ENCODE data around the gene RPS18.

Gene RPS18

DNA sequence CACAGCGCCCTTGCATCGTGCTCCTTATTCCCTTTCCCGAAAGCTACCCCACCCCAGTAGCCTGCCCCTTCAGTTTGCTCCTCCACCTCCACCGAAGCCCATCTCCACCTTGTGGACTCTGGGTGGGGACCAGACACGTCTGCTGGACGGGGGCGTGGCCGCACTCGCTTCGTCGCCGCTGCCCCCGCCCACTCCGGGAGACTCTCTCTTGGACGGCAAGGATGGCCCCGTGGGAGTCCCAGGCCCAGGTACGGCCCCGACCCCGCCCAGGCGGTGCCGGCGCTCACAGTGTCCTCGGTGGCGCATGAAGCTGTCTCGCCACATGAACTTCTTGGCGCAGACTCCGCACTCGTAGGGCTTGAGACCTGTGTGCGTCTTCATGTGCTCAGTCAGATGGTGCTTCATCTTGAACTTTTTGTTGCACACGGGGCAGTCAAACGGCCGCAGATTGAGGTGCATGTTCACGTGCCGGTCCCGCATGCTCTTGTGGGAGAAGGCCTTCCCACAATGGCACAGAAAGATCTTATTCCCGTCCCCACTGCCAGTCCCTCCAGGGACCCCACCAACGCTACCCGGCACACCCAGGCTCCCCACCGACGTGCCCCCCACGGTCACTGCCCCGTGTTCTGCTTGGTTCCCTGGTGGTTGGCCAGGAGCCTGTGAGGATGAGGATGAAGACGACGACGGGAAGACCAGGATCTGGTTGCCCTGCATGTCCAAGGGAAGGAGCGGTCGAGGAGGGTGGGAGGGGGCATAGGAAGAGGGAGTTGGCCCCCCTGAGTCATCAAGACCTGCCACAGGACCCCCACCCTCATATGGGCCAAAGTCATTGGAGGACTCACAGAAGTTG, 43.3 kb downstream of the RPS18 start:
- DNase-seq (ENCODE audit: low read depth), result no peak

DNA sequence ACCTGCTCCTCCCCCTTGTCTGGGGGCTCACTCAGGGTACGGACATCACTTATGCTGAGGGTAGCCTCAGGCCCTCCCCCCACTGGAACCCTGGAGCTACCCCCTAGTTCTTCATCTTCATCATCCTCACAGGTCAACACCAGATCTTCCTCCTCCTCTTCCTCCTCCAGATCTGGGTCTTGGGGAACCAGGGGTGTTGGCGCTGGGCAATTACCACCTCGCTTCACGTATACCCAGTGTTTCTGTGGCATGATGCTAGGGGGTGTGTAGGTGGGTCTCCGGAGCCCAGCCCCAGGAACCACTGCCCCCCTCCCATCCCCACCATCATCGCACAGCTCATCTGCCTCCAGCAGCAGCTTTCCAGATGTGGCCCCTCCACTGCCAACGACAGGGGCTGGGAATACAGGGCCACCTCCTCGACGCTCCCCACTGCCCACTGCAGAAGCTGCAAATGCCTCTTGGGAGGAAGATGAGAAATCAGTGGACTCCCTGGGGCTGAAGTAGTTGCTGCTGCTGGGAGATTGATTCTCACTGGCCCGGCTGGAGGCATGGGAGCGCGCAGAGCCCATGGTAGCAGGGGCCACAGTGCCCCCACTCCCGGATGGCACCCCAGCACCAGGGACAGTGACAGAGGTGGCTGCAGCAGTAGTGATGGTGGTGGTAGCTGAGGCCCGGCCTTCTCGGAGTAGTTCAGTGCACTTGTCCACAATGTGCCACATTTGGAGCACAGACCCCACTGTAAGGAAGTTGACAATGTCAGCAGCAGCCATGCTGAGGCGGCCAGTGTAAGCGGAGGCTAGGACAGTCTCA, 44.1 kb downstream of the RPS18 start:
- no peak for DNase-seq (ENCODE audit: low read depth)

DNA sequence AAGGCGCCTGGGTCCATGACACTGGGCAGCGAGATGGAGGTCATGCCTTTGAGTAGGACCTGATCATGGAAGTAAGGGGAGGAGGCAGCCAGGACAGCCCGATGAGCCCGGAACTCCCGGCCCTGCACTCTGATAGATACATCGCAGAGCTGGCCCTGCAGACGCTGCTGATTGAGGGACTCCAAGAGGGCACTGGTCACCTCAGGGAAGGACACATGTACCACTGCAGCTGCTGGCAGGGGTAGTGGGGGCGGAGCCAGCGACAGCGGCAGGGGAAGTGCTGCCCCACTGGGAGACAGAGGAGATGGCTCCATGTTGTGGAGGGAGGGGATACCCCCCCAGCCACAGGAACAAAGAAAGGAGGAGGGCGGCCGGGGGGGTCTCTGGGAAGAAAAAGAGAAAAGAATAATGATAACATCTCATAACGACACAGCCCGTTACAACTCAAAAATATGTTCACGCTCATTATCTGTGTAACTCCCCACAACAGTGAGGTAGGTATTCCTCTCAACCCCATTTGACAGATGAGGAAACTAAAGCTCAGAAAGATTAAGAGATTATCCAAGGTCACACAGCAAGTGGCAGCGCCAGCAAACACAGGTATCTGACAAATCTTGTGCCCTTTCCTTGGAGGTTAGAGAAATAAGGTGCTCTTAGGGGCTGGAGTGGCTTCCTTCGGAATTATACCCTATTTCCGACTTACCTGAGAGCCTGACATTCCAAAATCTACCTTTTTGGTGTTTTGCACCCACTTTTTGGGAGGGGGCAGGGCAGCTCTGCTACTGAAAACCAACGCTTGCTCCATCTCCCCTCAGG, 44.9 kb downstream of the RPS18 start:
- no peak for DNase-seq (ENCODE audit: low read depth)

DNA sequence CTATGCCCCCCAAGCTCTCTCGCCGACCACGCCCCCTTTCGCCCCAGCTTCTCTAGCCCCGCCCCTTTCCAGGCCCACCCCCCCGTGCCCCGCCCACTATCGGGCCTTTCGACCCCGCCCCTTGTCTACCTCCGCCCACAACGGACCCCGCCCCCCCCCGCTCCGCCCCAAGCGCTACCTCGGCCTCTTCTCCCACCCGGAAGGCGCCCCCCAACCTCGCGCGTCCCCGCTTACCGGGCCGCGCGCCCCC, 45.5 kb downstream of the RPS18 start:
- DNase-seq (ENCODE audit: low read depth), result no peak

DNA sequence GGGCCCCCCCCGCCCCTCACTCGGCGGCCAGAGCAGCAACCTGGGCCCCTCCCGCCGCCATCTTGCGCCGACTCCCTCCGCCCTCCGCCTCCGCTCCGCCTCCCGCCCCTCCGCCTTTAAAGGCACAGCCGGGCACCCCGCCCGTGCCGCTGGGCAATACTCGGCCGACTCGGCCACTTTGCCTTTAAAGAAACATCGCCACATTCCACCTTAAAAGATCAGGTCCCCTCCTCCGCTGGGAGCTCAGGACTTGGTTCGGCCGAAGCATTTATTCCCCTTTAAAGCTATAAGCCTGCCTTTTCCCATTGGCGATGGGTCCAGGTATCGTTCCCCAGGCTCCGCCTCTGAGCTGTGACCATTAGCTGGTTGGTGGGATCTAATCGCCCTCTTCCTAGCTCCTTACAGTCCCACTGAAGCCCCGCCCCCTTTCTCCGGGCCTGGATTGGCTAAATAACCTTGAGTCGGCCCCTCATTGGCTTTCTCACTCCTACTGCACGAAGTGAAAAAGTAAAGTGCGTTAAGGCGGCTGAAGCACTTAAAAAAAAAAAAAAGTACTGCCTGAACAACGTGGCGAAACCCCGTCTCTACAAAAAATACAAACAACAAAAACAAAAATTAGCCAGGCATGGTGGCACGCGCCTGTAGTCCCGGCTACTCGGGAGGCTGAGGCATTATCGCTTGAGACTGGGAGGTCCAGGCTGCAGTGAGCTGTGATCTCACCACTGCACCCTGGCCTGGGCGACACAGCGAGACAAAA, 46.0 kb downstream of the RPS18 start, which contains the start of gene ZBTB22:
Gene ZBTB22 (minus strand): TSS at position 76 of the 757 bp plus-strand sequence. CDS start 828 bp downstream, outside the sequence.
- peak; percentile 93 for DNase-seq (ENCODE audit: low read depth)

DNA sequence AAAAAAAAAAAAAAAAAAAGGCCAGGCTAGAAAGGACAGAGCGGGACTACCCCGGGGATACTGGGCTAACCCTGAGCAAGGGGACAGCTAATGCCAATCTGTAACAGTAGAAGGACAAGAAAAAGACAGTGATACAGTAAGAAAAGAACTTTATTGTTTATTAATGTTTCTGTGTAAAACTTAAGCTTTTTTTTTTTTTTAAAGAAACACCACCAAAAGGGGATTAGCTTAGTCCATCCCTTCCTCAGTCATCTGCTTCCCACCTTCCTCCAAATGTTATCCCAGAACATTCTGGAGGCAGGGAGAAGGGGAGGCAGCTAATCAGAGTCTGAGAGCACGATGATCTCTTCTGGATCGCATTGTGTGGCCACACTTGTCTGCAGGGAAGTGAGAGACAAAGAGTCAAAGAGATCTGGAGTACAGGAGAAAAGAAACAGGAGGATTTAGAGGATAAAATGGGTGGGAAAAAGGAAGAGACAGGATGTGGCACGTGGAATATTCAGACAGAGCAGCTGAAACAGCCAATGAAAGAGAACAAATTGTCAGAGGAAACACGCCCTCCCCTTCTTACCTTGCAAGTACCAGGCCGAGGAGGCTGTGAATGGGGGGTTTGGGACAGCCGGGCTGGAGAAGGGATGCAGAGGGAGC, 46.7 kb downstream of the RPS18 start:
- DNase-seq (ENCODE audit: low read depth), result no peak

DNA sequence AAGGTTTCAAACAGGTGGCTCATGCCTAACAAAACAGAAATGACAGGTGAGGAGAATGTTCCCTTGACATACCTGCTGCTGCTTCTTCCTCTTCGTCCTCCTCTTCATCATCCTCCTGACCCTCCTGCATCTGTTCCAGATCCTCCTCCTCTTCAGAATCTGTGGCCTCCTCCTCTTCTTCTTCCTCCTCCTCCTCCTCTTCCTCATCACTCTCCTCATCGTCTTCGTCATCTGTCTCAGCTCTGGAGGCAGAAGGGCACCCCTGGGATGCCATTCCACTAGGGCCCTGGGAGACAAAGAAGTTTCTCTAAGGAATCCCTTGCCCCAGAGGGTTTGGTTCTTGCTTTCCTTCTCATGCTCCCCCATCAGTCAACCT, 48.1 kb downstream of the RPS18 start:
- no peak for DNase-seq (ENCODE audit: low read depth)

DNA sequence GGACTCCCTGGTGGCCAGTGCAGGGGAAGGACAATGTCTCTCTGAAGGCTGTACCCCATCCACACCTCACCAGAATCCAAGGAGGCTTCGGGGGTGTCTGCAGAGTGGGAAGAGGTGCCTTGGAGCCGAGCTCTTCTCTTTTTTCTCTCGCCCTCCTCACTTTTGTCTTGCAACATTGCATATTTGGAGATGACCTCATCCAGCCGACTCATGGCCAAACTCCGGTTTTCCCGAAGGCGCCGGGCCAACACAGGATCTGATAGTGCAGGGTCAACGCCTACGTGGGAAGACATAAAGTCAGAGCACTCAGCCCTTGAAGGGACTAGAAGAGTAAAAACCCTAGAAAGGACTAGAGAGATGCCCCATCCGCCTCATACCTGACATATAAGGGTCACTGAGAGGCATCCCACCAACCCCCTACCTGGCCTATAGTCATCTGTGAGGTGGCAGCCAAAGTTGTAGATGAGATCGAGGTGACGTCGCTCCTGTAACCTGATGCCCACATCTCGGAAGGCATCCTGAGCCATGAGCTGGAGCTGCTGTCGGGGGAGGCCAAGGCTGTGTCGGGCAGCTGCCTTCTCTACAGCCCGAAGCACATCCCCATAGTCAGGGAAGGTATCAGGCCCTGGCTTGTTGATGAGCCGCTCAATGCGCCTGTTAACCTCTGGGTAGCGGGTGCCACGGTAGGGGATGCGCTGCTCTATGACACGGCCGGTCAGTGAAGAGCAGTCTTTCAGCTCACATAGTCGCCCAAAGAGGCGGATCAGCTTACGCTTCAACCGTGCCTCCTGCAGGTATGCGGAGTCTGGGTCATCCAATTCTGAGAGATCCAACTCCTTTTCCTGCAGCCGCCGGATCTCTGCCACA, 48.7 kb downstream of the RPS18 start:
- DNase-seq (ENCODE audit: low read depth), result no peak

DNA sequence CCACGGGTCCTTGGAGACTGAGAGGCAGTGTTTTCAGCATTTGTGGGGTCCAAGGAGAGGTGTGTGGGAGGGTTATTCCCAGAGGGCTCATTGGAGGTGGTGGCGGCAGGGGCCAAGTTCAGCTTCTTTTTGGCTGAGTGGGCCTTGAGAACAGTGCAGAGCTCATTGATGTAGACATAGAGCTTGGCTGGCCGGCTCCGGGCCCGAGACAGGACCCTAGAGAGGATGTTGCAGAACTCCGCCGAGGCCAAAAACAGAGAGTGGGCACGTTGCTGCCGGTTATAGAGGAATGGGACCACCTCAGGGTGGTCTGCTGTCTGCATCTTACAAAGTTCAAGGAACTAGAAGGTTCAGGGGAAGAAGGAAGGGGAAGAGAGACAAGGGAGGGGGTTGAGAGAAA, 49.4 kb downstream of the RPS18 start:
- no peak for DNase-seq (ENCODE audit: low read depth)

DNA sequence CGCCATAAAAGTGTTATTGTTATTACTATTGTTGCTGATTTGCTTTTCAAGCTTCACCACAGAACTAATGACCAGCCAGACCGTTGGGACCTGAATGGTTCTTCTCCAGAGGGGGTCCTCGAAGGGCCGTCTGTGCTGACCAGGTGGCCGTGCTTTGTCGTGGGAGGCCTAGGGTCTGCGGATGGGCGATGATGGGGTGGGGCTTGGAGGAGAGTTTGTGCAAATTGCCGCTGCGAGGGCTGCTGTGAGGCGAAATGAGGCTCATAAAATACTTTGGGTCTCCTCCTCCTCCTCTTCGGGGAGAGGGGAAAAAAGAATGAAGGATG, 51.7 kb downstream of the RPS18 start:
- DNase-seq (ENCODE audit: low read depth), result no peak

DNA sequence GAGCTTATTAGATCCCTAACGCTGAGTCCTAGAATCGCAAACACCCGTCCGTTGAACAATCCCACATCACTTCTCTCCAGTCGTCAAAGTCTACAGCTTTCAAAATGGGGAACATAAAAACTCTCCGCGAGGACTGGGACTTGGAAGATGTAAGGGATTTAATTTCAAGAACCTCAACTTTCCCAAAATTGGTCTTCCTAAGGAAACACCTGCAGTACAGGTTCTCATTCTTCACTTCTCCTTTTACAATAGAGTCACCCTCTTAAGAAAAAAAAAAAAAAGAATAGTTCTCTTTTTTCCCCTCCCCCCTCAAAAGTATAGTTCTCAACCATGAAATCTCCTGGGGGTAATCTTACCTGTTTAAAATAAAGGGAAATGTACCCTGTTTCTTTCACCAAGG, 52.2 kb downstream of the RPS18 start:
- DNase-seq (ENCODE audit: low read depth), result no peak
